Measurements from ENCODE around the gene XBP1. TPM values are rescaled to one million over a fixed set of nuclear protein-coding genes. Genes with fewer than 3 reads are reported as not detected.

XBP1 gene
- total and polyA plus RNA-seq, 2 of the 8 experiments (the other 6 are each of a cell fraction or from before 2014, with no cell fraction given) = 99.8 to 131 TPM

DNA sequence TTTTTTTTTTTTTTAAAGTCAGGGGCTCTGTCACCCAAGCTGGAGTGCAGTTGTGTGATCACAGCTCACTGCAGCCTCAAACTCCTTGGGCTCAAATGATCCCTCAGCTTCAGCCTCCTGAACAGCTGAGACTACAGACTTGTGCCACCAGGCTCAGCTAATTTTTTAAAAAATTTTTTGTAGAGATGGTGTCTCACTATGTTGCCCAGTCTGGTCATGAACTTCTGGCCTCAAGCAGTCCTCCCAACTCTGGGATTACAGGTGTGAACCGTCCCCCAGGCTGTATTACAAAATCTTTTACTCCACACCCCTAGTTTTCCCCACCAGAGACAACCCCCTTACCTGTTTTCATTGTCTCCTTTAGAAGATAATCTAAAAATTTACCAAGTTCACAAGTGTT, 26.0 kb downstream of the XBP1 start:
- H2BK12ac ChIP-seq (ENCODE audit: low read depth, low read length) = no peak overlapping the region
- peaks cover 0 to 35% of the 10 kb centered on the region in 2 experiments; a peak in 2 of 4 replicates for H3K79me2 ChIP-seq (ENCODE audit: control insufficient read depth in 1 of 2, insufficient read depth in 2 of 2, low read length in 2 of 2)
- DNase-seq (ENCODE audit: low read depth in 1 of 2, low spot score in 2 of 2) = no peak
- H2AFZ ChIP-seq (ENCODE audit: low read length) = no peak overlapping the region
- no peaks in the 10 kb centered on the region for H3K9me3 ChIP-seq (ENCODE audit: insufficient read depth in 2 of 2, low read depth in 1 of 2, low read length in 1 of 2)
- no peak overlapping the region for H2AK5ac ChIP-seq (ENCODE audit: low read depth, low read length)
- H3K23ac ChIP-seq (ENCODE audit: insufficient read length) = no peak overlapping the region
- H2BK15ac ChIP-seq (ENCODE audit: low read length) = no peak overlapping the region
- H2BK5ac ChIP-seq (ENCODE audit: low read depth, low read length) = no peak overlapping the region
- no peak overlapping the region for H3K18ac ChIP-seq (ENCODE audit: extremely low read depth, low read length)
- H3K27ac ChIP-seq (ENCODE audit: low read depth, low read length) = no peak overlapping the region
- H4K8ac ChIP-seq (ENCODE audit: extremely low read depth, insufficient read depth, low read length) = no peak overlapping the region
- POLR2A ChIA-PET (ENCODE audit: partially characterized antibody) = interaction anchor here (0.6 kb wide), 1 partner anchor 183 kb away, joined by 3 read pairs; no protein-coding TSS in a partner anchor
- H3K4me1 ChIP-seq (replicated peaks in 1 of 4; ENCODE audit: control insufficient read depth in 3 of 4, insufficient read depth in 4 of 4, low read length in 3 of 4) = peaks cover 0 to 3% (median 0%) of the 10 kb centered on the region in 4 experiments; a peak in 2 of 7 replicates
- no peak for FAIRE-seq
- peaks cover 0 to 33% (median 3%) of the 10 kb centered on the region in 4 experiments; a peak in 3 of 8 replicates for H3K36me3 ChIP-seq (ENCODE audit: control insufficient read depth in 2 of 4, insufficient read depth in 4 of 4, low read length in 3 of 4)
- no peaks in the 10 kb centered on the region for H3K27me3 ChIP-seq (replicated peaks in 1 of 4; ENCODE audit: control insufficient read depth in 3 of 4, extremely low read depth in 1 of 4, insufficient read depth in 3 of 4, low read length in 3 of 4)
- no peak overlapping the region for H4K5ac ChIP-seq (ENCODE audit: insufficient read length, low read depth, low read length)
- no peak overlapping the region for H3K9ac ChIP-seq (replicated peaks in 1 of 4; ENCODE audit: extremely low read depth in 1 of 4, low read depth in 3 of 4, low read length in 3 of 4)
- no peak overlapping the region for H3K56ac ChIP-seq (replicated peaks; ENCODE audit: insufficient read length, low read depth, low read length)
- no peak overlapping the region for H2BK20ac ChIP-seq (ENCODE audit: low read length)
- no peak overlapping the region for H3K14ac ChIP-seq (ENCODE audit: insufficient read length)
- no peak overlapping the region for H3K4me3 ChIP-seq (ENCODE audit: extremely low read depth in 1 of 4, insufficient read depth in 2 of 4, low read depth in 3 of 4, low read length in 4 of 4)
- CTCF ChIA-PET (ENCODE audit: partially characterized antibody) = interaction anchor here (0.7 to 1.4 kb wide), 2 partner anchors 21 to 54 kb away, joined by 3 to 4 read pairs; no protein-coding TSS in a partner anchor
- H2BK120ac ChIP-seq (replicated peaks; ENCODE audit: low read depth, low read length) = no peak overlapping the region
- H3K4me2 ChIP-seq (ENCODE audit: insufficient read depth in 1 of 2, low read depth in 2 of 2, low read length in 2 of 2) = no peak overlapping the region; a peak in 1 of 4 replicates
- H4K20me1 ChIP-seq (replicated peaks in 1 of 2; ENCODE audit: control insufficient read depth in 1 of 2, insufficient read depth in 2 of 2, low read length in 2 of 2) = peaks cover 2 to 4% of the 10 kb centered on the region in 2 experiments
- H3K4ac ChIP-seq (replicated peaks; ENCODE audit: insufficient read length, low read depth, low read length) = no peak overlapping the region
- no peak overlapping the region for H4K91ac ChIP-seq (replicated peaks; ENCODE audit: insufficient read length, low read length)
- 89% methylated on average over 1 of the region's 1 CpG; no CpG with 5 or more reads in 1 of the 2 experiments for WGBS, 2 experiments (ENCODE audit: extremely low coverage in 1 of 2, insufficient coverage in 1 of 2, insufficient read length in 1 of 2, insufficient replicate concordance in 2 of 2, low coverage in 1 of 2, low lambda C conversion rate in 2 of 2, missing lambda C conversion rate in 1 of 2)
- peaks cover 4% of the 10 kb centered on the region for H3K23me2 ChIP-seq (ENCODE audit: low read depth, low read length)
- peaks cover 3% of the 10 kb centered on the region; the same call in 1 of the 2 replicates for H3K79me1 ChIP-seq (ENCODE audit: low read depth, low read length)
- no peak for TF ChIP-seq RXRA (IDR thresholded peaks at IDR 0.05; ENCODE audit: insufficient read depth, low read depth, low read length)
- TF ChIP-seq JUN (IDR thresholded peaks at IDR 0.05; ENCODE audit: low read depth, low read length) = no peak
- no peak for TF ChIP-seq PHF8 (conservative IDR thresholded peaks at IDR 0.05; ENCODE audit: low read depth, low read length)
- TF ChIP-seq CHD1 (IDR thresholded peaks at IDR 0.05; ENCODE audit: low read depth, low read length) = no peak
- TF ChIP-seq GABPA (IDR thresholded peaks at IDR 0.05; ENCODE audit: borderline replicate concordance, insufficient read depth, low read length) = no peak
- no peak for TF ChIP-seq SP2 (IDR thresholded peaks at IDR 0.05; ENCODE audit: low read length)
- no peak for TF ChIP-seq POLR2AphosphoS5 (IDR thresholded peaks at IDR 0.05; ENCODE audit: low read depth, low read length)
- TF ChIP-seq NANOG (IDR thresholded peaks at IDR 0.05; ENCODE audit: insufficient read depth, low read depth, low read length, poor library complexity, severe bottlenecking) = no peak
- no peak for TF ChIP-seq BRCA1 (IDR thresholded peaks at IDR 0.05; ENCODE audit: low read depth, low read length)
- TF ChIP-seq FOSL1 (IDR thresholded peaks at IDR 0.05; ENCODE audit: insufficient read depth, low read depth, low read length) = no peak
- no peak for TF ChIP-seq RAD21 (IDR thresholded peaks at IDR 0.05 in 1 of 2, conservative IDR thresholded peaks at IDR 0.05 in 1 of 2; ENCODE audit: low read depth in 2 of 2, low read length in 2 of 2)
- TF ChIP-seq BACH1 (IDR thresholded peaks at IDR 0.05; ENCODE audit: low read length) = no peak
- TF ChIP-seq, protein P1, sequence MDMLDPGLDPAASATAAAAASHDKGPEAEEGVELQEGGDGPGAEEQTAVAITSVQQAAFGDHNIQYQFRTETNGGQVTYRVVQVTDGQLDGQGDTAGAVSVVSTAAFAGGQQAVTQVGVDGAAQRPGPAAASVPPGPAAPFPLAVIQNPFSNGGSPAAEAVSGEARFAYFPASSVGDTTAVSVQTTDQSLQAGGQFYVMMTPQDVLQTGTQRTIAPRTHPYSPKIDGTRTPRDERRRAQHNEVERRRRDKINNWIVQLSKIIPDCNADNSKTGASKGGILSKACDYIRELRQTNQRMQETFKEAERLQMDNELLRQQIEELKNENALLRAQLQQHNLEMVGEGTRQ (IDR thresholded peaks at IDR 0.05; ENCODE audit: low read length) = no peak

Measured in H1 (cell line).